HEK293 (cell line): Measurements from ENCODE around the gene NAGPA.

Experiments used
- HOXA7 ChIP-seq: sonication (generic); formaldehyde crosslinking; IDR thresholded peaks from 2 replicates; pipeline ENCODE4 v1.8.1; 2022; ENCODE audit warnings: missing genetic modification reagents, borderline replicate concordance
- MZF1 ChIP-seq: fragments of 450-650 bp; formaldehyde crosslinking; IDR thresholded peaks from 2 replicates; pipeline ENCODE4 v1.5.1; 2017; ENCODE audit warnings: missing biosample characterization, missing genetic modification characterization, borderline replicate concordance
- TCF7L2 ChIP-seq: IDR thresholded peaks from 2 replicates; pipeline ENCODE4 v1.6.1; 2011; ENCODE audit warnings: low read depth, mild to moderate bottlenecking, inconsistent platforms, low read length, moderate library complexity, borderline replicate concordance
- ZBTB7A ChIP-seq: fragments of 450-650 bp; formaldehyde crosslinking; IDR thresholded peaks from 2 replicates; pipeline ENCODE4 v1.5.1; 2016; ENCODE audit warnings: low read depth, missing biosample characterization, missing genetic modification characterization
- ZEB2 ChIP-seq: fragments of 450-650 bp; formaldehyde crosslinking; IDR thresholded peaks from 2 replicates; pipeline ENCODE4 v1.5.1; 2016; ENCODE audit warnings: missing biosample characterization, missing genetic modification characterization
- ZNF274 ChIP-seq, 2 experiments: fragments of 200-500 bp in 1 of 2; fragments of 450-650 bp in 1 of 2; sonication (Bioruptor generic) in 1 of 2; formaldehyde crosslinking in 1 of 2; IDR thresholded peaks; 2 replicates each; pipeline versions ENCODE4 v1.5.1 to v1.6.1; 2014 to 2016; ENCODE audit warnings: borderline replicate concordance in 1 of 2, inconsistent platforms in 1 of 2, low read length in 1 of 2, missing biosample characterization in 1 of 2, missing genetic modification characterization in 1 of 2
- TF ChIP-seq, protein P1 (sequence below): fragments of 450-650 bp; formaldehyde crosslinking; IDR thresholded peaks from 2 replicates; pipeline ENCODE4 v1.5.1; 2016; ENCODE audit warnings: missing biosample characterization, missing genetic modification characterization

DNA sequence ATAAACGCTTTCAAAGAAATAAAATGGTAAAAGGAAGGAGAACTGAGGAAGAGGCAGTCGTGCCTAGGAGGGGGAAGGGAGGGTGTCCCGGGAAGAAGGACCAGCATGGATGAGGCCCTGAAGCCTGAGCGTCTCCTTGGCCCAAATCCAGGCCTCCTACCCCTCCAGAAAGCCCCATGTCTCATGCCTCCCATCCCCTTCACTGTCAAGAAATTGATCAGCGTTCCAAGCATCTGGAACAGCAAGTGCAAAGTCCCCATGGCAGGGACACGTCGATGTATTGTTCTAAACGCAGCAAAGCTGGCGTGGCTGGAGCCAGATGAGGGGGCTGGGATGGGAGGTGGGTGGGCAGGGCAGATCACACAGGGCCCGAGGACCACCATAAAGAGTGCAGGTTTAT, 53.0 kb downstream of the NAGPA start:
- TF ChIP-seq ZBTB7A (tag by site-specific recombination) (no peak), HOXA7 (CRISPR knock-in tag) (no peak), ZNF274 (IDR thresholded peaks at IDR 0.05; ENCODE audit: low read length) (no peak), ZNF274 (tag by site-specific recombination; IDR thresholded peaks at IDR 0.05; ENCODE audit: borderline replicate concordance) (no peak), TCF7L2 (no peak), ZEB2 (tag by site-specific recombination) (no peak), MZF1 (tag by site-specific recombination) (no peak)
- TF ChIP-seq, protein P1, sequence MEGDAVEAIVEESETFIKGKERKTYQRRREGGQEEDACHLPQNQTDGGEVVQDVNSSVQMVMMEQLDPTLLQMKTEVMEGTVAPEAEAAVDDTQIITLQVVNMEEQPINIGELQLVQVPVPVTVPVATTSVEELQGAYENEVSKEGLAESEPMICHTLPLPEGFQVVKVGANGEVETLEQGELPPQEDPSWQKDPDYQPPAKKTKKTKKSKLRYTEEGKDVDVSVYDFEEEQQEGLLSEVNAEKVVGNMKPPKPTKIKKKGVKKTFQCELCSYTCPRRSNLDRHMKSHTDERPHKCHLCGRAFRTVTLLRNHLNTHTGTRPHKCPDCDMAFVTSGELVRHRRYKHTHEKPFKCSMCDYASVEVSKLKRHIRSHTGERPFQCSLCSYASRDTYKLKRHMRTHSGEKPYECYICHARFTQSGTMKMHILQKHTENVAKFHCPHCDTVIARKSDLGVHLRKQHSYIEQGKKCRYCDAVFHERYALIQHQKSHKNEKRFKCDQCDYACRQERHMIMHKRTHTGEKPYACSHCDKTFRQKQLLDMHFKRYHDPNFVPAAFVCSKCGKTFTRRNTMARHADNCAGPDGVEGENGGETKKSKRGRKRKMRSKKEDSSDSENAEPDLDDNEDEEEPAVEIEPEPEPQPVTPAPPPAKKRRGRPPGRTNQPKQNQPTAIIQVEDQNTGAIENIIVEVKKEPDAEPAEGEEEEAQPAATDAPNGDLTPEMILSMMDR: no peak
